Measurements from ENCODE around the gene OR6K2. TPM values are rescaled to one million over a fixed set of nuclear protein-coding genes. Genes with fewer than 3 reads are reported as not detected.
"Not testable (repeated sequence)": the region's sequence is repeated elsewhere in the genome, so short reads cannot be mapped to it uniquely, and the experiment has no call there.

The OR6K2 gene, protein sequence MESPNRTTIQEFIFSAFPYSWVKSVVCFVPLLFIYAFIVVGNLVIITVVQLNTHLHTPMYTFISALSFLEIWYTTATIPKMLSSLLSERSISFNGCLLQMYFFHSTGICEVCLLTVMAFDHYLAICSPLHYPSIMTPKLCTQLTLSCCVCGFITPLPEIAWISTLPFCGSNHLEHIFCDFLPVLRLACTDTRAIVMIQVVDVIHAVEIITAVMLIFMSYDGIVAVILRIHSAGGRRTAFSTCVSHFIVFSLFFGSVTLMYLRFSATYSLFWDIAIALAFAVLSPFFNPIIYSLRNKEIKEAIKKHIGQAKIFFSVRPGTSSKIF
- polyA plus RNA-seq (2014; cell fraction: cytosol; rRNA removed) = not detected in 2 replicates
- polyA plus RNA-seq (2014; cell fraction: nucleus; rRNA removed) = not detected in 2 replicates

DNA sequence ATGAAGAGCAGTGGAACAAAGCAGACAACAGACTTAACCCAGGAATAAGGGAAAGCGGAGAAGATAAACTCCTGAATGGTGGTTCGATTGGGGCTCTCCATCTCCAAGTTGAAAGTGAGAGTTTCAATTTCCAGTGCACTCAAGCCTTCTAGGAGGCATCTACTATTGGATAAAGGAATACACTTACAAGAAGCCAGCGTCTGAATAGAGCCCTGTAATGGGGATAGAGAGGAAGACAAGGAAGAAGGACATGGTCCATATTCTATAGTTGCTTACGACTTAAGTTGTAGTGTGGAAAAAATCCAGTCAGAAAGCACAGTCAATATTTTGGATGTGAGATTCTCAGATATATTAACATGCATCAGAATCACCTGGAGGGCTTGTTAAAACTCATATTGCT lies at the start of gene OR6K2:
Gene OR6K2, minus strand, starts transcription at position 101 of the 400 bp plus-strand sequence. Its CDS starts 0 bp downstream, at position 101.
- no peak for DNase-seq (ENCODE audit: low spot score)

DNA sequence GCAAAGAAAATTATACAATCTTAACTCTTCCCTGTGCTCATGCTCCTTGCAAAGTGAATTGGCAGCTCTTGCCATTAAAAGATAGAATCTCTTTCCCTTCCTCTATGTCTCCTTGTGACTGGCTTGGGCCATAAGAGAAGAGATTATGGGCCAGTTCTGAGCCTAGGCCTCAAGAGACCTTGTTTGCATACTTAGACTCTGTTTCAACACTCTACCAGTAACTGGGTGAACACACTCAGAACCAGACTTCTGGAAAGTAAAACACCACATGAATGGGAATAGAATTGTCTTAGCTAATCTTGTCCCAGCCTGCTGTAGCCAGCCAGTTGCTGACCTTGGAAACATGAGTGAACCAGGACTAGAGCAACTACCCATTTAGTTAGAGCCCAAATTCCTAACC lies 35.4 kb upstream of the OR6K2 start:
- no peak for DNase-seq (ENCODE audit: low spot score)

DNA sequence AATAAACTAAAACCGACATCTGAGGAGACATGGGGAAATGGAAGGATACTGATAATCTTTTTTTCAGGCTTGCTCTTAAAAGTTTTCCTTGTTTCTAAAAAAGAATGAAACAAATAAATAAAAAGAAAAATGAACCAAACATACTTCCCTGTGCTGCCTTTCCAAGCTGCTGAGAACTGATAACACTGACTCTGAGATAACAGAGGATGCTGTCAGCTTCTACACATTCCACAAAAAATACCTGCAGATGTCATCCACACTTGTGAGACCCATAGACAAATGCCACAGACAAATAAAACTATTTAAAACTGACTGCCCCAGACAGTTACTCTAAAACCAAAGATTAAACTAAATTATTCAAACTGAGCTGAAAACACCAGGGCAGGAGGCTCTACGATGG lies 32.1 kb upstream of the OR6K2 start:
- DNase-seq (ENCODE audit: low spot score) = no peak

DNA sequence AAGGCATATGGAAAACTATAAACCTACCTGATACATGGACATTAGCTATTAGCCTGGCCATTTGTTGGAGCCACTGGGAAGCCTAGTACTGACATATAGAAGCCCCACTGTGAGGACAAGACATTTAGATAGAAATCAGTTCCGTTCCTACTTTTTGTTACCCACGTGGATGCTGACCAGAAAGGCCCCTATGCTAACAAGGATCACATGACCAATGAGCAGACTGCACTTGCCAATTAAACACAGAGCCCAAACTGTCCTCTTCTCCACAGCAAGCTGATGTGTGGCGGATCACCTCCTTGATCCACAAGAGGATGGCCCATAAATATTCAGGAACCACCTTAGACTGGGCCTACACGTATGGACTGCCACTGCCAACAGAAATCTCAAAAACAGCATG lies 31.3 kb upstream of the OR6K2 start:
- DNase-seq (ENCODE audit: low spot score) = no peak

GRCh38 chr1:158730453-158730852 lies 30.0 kb upstream of the OR6K2 start:
- no peak for DNase-seq (ENCODE audit: low spot score)

GRCh38 chr1:158728510-158729225 lies 28.2 kb upstream of the OR6K2 start:
- no peak for DNase-seq (ENCODE audit: low spot score)

GRCh38 chr1:158724442-158724841 lies 24.0 kb upstream of the OR6K2 start:
- DNase-seq (ENCODE audit: low spot score) = no peak

DNA sequence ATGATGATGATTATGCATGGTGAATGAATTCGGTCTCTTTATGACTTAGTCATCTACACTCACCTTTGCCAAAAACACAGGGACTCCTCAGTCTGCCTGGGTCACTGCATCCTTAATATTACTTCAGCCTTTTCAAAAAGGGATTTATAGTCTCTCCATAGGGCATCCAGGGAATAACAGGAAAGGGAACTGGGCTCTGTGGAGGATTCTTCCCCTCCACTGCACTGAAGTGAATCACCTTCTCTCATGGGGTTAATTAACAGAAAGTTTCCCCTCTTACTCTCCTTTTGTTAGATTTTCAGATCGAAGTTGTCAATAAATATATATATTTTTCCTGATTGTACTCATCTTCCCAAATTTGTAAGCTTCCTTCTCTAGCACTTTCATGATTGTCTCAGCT lies 20.2 kb upstream of the OR6K2 start, which contains the start of gene OR6K3:
Gene OR6K3, minus strand, starts transcription at position 101 of the 400 bp plus-strand sequence. CDS start 2,605 bp downstream, outside the sequence.
- DNase-seq (ENCODE audit: low spot score) = no peak

DNA sequence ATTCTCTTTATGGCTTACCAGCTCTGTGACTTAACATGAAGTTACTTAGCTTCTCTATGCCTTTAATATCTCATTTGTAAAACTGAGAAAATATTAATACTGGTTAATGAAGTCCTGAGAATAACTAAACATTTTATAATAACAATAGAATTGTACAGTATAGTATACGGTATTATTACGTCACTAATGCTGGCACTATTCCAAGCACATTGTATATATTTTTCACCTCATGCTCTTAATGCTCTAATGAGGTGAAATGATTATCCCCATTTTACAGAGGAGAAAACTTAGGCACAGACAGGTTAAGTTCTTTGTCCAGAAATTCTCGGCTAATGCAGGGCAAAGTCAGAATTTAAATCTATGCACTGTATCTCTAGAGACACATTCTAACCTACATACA lies 19.2 kb upstream of the OR6K2 start:
- DNase-seq (ENCODE audit: low spot score) = no peak

DNA sequence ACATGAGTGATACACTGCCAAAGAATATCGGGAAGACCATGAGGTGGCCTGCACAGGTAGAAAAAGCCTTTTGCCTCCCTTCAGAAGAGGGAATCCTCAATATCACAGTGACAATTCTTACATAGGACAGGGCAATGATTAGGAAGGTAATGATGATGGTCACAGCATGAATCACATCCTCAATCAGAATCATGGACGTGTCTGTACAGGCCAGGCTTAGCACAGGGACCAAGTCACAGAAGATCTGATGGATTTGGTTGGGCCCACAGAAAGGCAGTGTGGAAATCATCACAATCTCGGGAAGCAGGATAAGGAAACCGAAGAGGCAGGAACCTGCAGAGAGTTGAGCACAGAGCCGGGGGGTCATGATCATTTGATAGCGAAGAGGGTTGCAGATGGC lies 16.9 kb upstream of the OR6K2 start:
- DNase-seq (ENCODE audit: low spot score) = no peak

- no peak for DNase-seq (ENCODE audit: low spot score)
Observed at GRCh38 chr1:158716335-158716734, 15.9 kb upstream of the OR6K2 start.

DNA sequence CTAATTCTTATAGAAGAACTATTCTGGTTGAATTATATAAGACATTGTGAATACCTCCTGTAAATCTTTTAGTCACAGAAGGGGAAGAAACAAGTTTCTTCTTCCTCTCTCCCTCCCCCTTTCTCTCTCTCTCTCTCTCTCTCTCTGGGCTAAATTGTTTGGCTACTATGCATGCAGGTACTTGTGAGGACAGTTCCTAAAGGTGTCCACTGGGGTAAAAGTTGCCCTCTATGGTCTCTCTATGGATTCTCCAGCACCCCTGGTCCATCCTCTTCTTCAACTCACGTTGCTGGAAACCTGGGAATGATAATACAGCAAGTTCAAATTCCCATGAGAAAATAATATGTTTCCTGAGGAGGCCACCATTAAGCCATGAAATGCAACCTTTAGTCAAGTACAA lies 14.3 kb upstream of the OR6K2 start:
- DNase-seq (ENCODE audit: low spot score) = no peak

GRCh38 chr1:158711098-158711497 lies 10.6 kb upstream of the OR6K2 start:
- no peak for DNase-seq (ENCODE audit: low spot score)

DNA sequence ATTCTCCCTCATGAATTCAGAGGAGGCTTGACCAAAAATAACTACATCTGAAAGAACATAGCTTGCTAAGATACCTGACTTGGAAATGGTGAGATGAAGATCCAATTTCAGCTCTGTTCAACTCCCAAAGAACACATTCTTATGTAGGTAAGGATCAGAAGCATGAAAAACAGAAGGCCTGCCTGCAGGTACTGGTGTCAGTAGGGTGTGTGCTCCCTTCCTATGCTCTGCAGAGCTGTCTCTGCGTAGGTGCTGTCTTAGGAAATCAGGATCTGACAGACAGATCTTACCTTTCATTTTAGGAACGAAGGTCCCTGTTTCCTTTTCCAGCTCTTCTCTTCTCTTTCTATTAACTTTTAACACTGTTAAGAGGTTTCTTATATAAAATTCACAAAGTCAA lies 5.6 kb upstream of the OR6K2 start:
- no peak for DNase-seq (ENCODE audit: low spot score)

- no peak for DNase-seq (ENCODE audit: low spot score)
Observed at GRCh38 chr1:158694596-158694995, 5.9 kb downstream of the OR6K2 start.

DNA sequence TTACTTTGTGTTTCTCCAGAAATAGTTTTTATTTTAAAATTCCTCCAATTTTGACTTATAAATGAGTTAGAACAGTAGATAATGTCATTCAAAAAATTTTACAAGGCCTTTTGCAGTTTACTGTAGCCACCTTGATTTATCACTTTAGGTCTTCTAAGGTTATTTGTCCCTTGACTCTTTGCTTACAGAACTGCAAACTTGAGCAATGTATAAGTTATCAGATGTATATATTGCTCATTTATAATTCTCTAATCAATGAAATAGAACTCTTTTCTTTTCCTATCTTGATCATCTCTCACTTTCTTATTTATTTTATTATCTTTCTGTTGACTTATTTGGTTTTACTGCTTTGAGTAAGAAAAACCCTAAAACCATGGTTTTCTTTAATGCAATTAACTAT lies 8.1 kb downstream of the OR6K2 start:
- DNase-seq (ENCODE audit: low spot score) = no peak

- DNase-seq (ENCODE audit: low spot score) = no peak
Observed at GRCh38 chr1:158691907-158692306, 8.5 kb downstream of the OR6K2 start.

DNA sequence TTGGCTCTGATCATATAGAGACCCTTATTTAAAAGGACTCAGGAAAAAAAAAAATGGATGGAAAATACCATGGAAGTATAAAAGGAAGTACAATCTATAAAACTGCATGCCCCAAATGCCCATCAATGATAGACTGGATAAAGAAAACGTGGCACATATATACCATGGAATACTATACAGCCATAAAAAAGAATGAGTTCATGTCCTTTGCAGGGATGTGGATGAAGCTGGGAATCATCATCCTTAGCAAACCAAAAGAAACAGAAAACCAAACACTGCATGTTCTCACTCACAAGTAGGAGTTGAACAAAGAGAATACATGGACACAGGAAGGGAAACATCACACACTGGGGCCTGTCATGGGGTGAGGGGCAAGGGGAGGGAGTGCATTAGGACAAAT lies 9.3 kb downstream of the OR6K2 start:
- not testable (repeated sequence) for DNase-seq (ENCODE audit: low spot score)

GRCh38 chr1:158689875-158690274 lies 10.6 kb downstream of the OR6K2 start:
- no peak for DNase-seq (ENCODE audit: low spot score)

DNA sequence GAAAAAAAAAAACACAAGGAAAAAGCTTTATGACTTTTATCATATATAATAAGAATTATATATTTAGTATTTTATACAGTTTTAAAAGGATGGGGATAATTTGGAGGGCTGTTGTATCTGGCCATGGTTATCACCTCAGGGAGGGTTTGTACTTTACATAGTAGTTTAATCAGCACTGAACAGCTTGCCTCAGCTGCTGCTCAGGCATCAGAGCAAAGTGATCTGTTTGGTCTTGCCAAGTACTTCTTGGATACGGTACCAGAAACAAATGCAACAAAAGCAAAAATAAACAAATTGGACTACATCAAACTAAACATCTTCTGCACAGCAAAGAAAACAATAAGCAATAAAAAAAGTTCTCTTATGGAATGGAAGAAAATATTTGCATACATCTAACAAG lies 11.3 kb downstream of the OR6K2 start:
- no peak for DNase-seq (ENCODE audit: low spot score)

DNA sequence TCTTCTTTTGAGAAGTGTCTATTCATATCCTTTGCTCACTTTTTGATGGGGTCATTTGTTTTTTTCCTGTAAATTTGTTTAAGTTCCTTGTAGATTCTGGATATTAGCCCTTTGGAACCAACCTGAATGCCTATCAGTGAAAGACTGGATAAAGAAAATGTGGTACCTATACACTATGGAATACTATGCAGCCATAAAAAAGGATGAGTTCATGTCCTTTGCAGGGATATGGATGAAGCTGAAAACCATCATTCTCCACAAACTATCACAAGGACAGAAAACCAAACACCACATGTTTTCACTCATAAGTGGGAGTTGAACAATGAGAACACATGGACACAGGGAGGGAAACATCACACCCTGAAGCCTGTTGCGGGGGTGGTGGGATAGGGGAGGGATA lies 12.1 kb downstream of the OR6K2 start:
- not testable (repeated sequence) for DNase-seq (ENCODE audit: low spot score)

DNA sequence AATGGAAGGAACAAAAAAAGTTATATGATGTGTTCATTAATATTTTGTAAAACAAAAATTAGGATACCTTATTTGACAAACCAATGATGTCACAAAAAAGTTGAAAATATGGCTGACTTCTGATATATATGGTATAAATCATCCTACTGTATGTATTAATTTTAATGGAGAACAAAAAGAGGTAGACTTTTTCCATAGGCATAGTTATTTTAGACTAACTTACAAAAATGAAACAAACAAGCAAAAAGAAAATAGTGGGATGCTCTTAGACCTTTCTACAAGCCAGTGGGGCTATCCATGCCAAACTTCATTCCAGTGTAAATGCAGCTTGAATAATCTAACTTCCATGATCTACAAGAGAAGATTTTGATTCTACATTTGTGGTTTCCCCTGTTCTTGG lies 13.4 kb downstream of the OR6K2 start:
- no peak for DNase-seq (ENCODE audit: low spot score)
